CD4-positive, alpha-beta T cell treated with Interleukin-10 for 1 hour (primary cell): ENCODE results near the gene DGKB.

Experiments
- DNase-seq: peaks from one replicate; pipeline ENCODE4 v3.0.0-alpha.2; 2020

Gene DGKB

GRCh38 chr7:14682910-14683465, 219.6 kb downstream of the DGKB start:
- DNase-seq = no peak

GRCh38 chr7:14676896-14677295, 225.7 kb downstream of the DGKB start:
- no peak for DNase-seq

GRCh38 chr7:14673202-14673601, 229.3 kb downstream of the DGKB start:
- DNase-seq = no peak

- DNase-seq = no peak
Measured at GRCh38 chr7:14666913-14667312, 235.6 kb downstream of the DGKB start.

GRCh38 chr7:14666304-14666703, 236.2 kb downstream of the DGKB start:
- no peak for DNase-seq

- DNase-seq = no peak
Measured at GRCh38 chr7:14639801-14640200, 262.8 kb downstream of the DGKB start.

GRCh38 chr7:14639329-14639728, 263.2 kb downstream of the DGKB start:
- no peak for DNase-seq

GRCh38 chr7:14637968-14638367, 264.6 kb downstream of the DGKB start:
- no peak for DNase-seq

- DNase-seq = no peak
Measured at GRCh38 chr7:14635955-14636354, 266.6 kb downstream of the DGKB start.

- no peak for DNase-seq
Measured at GRCh38 chr7:14630048-14630447, 272.5 kb downstream of the DGKB start.

- DNase-seq = no peak
Measured at GRCh38 chr7:14628516-14628915, 274.0 kb downstream of the DGKB start.

GRCh38 chr7:14626076-14626475, 276.5 kb downstream of the DGKB start:
- no peak for DNase-seq

GRCh38 chr7:14622559-14622958, 280.0 kb downstream of the DGKB start:
- no peak for DNase-seq

- no peak for DNase-seq
Measured at GRCh38 chr7:14606101-14606500, 296.4 kb downstream of the DGKB start.

- no peak for DNase-seq
Measured at GRCh38 chr7:14604606-14605005, 297.9 kb downstream of the DGKB start.

- no peak for DNase-seq
Measured at GRCh38 chr7:14602851-14603250, 299.7 kb downstream of the DGKB start.

GRCh38 chr7:14600766-14601367, 301.7 kb downstream of the DGKB start:
- DNase-seq = no peak

- no peak for DNase-seq
Measured at GRCh38 chr7:14598978-14599377, 303.6 kb downstream of the DGKB start.

- DNase-seq = no peak
Measured at GRCh38 chr7:14596421-14596820, 306.1 kb downstream of the DGKB start.

- no peak for DNase-seq
Measured at GRCh38 chr7:14590206-14590605, 312.3 kb downstream of the DGKB start.

GRCh38 chr7:14585232-14585631, 317.3 kb downstream of the DGKB start:
- DNase-seq = no peak

GRCh38 chr7:14583518-14583917, 319.0 kb downstream of the DGKB start:
- DNase-seq = no peak

GRCh38 chr7:14582010-14582409, 320.5 kb downstream of the DGKB start:
- DNase-seq = no peak

GRCh38 chr7:14579971-14580370, 322.6 kb downstream of the DGKB start:
- DNase-seq = no peak

- no peak for DNase-seq
Measured at GRCh38 chr7:14576578-14576977, 326.0 kb downstream of the DGKB start.
